GM19035 (cell line): ENCODE results near the gene RYR2.
"Not testable (repeated sequence)": the region's sequence is repeated elsewhere in the genome, so short reads cannot be mapped to it uniquely, and the experiment has no call there.

Experiments
- ATAC-seq: cut with Tn5 transposase; IDR thresholded peaks from one replicate; pipeline ENCODE4 v1.9.1; 2021; ENCODE audit not compliant: unreplicated experiment

RYR2 gene

DNA sequence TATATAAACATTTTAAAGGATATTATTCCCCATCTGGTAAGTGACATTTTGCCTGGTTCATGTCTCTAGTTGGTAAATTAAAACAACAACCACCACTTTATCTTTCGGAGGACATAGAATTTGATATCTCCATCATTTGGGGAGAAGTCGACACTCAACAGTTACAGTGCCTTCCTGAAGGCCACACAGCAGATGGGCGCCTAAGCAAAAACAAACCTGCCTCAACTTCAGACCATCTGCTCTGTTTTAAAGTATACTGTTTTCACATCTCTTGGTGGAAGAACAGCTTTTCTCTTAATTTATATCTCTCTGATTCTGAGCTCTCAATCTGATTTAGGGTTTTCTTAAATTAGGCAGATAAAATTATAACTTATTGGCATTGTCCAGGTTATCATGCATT lies 282.2 kb downstream of the RYR2 start:
- no peak for ATAC-seq

DNA sequence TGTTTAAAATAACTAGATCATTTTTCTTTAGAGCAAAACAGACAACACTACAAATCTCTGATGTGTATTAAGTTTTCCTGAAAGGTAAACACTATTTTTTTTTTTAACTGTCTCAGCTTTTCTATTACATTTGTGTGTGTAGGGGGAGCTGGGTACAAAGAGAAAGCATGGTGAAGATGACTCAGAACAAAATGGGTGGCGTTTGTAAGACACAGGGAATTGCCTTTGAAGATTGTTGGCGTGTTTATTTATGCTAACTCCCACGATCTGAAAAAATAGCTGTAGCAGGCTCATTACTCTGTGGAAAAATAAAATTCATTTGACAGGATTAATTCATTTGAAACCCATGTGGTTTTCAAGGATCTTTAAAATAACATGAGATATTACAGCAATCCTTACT lies 285.1 kb downstream of the RYR2 start:
- no peak for ATAC-seq

DNA sequence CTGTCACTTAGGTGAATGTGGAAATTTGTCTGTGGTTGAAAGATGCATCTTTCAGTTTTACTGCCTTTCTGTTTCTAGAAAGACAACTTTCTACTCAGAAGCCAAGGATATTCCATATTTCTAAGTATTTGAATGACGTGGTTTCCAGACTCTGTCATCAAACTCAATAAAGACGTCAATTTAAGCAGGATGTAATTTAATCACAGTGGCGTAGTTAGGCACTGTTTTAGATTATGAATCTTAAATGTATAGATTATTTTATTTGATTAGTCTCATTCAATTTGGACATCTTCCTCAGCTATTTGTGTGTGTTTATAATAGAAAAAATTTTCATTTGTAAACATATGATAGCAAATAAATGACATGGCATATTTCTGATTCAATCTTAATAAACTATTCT lies 298.9 kb downstream of the RYR2 start:
- ATAC-seq, result no peak

DNA sequence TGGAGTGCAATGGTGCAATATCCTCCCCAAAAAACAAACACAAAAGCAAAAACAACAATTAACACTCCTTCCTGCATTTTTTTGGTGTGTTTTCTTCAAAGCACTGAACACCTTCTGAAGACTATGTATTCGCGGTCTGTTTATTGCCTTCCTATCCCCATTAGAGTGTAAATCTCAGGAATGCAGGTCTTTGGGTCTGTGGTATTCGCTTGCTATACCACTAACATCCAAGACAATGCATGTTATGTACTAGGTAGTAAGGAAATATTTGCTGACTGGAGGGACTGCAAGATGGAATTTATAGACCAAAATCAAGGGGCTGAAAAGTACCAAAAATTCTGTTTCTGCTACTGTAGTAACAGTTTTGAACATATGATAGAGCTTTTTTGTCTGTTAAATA lies 299.4 kb downstream of the RYR2 start:
- no peak for ATAC-seq

DNA sequence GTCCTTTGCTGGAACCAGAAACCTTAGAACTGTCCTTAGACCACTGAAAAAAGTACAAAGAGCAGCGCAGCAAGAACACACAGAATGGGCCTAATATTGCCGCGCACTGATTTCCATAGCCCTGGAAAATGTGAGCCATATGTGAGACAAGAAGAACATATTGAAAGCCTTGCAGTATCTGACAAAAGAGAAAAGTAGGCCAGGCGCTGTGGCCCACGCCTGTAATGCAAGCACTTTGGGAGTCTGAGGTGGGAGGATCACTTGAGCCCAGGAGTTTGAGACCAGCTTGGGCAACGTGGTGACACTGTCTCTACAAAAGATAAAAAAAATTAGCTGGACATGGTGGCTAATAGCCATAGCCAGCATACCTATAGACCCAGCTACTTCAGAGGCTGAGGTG lies 300.7 kb downstream of the RYR2 start:
- no peak for ATAC-seq

DNA sequence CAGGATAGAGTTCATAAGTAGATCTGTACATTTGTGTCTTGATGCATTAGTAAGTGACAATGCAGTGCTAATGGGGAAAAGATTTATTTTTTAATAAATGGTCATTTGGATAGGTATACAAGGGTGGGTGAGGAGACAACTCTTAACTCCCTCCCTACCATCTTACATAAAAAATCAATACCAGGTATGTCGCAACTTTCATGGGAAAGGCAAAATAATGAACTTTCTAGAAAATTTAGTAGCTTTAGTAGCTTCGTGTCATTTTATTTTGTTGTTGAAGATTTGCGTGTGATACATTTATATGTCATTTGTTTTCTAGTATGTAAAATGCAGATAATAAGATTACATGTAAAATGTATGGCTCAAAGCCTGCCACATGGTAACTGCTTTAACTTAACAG lies 310.8 kb downstream of the RYR2 start:
- no peak for ATAC-seq

DNA sequence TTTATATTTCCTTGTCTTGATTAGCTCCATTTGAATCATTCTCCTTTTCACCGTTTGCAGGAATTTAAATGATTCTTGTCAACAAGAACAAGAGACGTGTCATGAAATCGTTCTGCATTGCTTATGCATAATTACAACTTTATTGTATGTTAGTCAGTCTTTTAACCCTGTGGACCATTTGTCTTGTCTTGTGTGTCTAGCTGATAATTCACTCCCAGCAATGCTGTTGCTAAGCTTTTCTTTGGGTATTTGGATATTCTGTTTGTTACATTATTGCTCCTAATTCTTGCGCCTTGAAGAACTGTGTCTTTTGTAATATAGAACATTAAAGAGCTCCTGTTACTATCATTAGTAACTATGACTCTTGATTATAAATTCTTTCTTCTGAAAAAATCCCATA lies 311.9 kb downstream of the RYR2 start:
- no peak for ATAC-seq

DNA sequence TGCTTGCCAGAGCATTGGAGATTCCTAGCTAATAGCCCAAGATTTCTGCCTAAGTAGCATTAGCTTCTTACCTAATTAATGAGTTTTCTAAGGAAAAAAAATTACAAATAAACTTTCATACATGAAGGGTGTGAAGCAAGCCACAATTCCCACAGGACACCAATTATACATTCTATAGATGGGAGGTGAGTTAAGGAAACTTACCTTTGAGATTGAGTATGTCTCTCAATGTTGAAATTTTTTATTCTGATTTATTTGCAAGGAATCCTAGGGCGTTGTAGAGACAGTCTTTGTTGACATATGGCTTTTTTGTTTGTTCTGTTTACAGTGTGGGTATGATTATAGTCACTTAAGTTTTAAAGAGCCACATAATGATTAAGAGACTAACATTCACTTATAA lies 313.0 kb downstream of the RYR2 start:
- no peak for ATAC-seq

DNA sequence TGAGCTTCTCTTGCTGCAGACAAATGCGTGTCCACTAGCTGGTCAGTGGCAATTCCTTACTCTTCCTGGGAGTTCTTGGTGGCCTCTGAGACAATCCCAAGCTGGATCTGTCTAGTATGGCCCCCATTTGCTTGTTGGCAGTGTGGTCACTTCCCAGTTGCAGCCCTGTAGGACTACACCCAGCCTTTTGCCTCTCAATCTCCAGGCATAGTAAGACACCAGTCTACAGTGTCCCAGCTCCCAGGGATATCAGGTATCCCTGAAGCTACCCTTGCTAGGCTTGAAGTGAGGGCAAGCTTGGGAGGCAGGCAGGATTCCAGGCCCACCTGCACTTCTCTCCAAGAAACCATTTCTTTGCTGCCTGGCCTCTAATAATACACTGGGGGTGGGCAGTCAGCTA lies 316.6 kb downstream of the RYR2 start:
- ATAC-seq, result no peak

DNA sequence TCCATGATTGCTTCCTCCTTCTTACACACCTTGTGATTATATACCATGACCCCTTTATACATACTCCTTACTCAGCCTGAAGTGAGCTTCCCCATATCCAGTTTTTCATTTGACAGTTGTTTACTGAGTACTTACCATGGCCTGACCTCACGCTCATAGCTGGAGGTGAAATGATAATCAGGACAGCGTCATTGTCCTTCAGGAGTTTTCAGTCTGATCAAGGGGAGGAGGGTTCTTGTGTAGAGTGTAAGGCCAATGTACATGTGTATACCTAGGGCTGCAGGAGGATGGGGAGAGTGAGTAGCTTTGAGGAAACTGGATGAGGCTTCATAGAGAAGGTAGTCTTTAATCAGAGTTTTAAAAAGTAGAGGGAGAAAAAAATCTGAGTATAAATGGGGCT lies 325.8 kb downstream of the RYR2 start:
- ATAC-seq, result no peak

DNA sequence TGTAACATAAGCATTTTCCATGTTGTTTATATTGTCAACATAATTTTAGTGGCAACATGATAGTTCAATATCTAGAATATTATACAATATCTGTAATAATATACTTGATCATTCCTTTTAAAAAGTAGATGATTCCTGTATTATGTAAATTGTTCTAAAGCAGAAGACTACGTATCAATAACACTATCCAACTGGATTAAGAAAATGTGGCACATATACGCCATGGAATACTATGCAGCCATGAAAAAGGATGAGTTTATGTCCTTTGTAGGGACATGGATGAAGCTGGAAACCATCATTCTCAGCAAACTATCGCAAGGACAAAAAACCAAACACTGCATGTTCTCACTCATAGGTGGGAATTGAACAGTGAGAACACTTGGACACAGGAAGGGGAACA lies 329.5 kb downstream of the RYR2 start:
- ATAC-seq, result not testable (repeated sequence)

DNA sequence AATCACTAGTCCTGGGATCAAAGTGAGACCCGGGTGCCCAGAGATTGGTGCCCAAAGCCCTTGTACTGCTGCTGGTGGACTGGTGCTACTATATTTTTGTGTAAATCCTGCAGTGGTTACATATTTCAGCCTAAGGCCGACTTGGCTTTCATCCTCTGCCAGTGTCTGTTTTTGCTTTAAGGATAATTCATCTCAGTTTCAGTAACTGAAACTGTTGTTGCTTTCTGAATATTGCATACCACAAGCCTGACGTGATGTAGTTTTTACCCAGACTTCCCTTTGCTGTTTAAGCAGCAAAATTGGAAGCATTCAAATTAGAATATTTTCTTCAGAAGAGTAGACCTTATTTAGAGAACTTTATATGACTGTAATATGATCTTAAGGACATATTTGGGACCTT lies 341.8 kb downstream of the RYR2 start:
- no peak for ATAC-seq

DNA sequence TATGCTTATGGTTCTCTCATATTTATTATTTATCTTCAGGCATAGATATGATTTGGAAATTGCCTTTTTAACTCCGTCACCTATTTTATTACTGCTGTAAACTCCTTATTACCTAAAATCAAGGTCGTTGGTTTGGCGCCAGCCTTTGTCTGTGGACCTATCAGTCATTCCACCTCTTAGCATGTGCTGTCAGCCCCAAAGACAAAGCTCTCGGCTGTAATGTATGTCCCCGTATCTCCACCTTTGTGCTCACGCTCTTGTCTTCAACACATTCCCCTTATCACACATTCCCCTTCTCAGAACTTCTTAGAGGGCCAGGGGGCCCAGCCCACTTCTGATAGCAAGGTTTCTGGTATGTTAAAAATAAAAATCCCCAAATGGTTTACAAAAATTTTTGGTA lies 342.2 kb downstream of the RYR2 start:
- ATAC-seq, result no peak

DNA sequence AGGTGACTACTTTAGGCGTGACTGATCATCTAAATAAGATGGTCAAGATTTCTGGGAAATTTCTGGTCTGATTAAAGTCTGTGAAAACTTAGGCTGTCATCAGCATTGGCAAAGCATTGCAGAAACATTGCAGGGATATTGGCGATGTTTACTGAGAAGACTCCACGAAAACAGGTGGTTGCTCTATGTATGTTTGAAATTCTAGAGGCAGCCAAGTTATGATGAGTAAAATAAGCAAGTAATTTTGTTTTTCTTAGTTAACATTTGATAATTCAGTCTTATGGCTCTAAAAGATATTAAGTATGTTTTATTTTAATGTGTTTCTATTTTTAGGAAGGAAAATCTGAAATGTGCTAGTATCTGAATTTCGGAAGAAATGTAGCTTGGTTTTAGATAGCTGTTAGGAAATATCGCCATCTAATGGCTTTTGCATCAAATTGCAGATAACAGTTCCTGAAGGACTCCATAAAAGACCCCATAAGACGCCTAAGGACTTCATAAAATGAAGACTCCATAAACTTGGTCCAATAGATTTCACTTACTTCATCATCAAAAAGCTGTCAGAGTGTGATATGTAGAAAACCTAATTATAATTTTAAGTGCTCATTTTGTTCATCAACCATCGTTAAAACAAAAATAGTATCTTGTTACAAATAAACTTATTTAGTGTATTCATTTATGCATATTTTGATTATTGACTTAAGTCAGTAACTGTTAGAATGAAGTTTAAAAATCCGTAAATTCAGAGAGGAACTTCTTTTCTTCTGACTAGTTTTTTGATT lies 344.6 kb downstream of the RYR2 start:
- peak; percentile 58 for ATAC-seq

DNA sequence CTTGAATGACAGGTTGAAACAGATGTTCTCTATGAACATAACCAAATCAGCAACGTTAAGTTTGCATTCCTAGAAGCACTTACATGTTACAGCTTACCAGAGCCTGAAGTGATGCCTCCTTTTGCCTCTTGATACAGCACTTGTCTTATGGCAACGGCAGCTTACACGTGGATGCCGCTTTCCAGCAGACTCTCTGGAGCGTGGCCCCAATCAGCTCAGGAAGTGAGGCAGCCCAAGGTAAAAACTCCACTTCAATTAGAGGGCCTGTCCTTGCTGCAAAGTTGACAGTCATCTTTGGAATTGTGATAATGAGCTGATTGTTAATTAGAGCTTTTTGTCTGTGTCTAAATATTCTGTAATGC lies 345.1 kb downstream of the RYR2 start:
- no peak for ATAC-seq

DNA sequence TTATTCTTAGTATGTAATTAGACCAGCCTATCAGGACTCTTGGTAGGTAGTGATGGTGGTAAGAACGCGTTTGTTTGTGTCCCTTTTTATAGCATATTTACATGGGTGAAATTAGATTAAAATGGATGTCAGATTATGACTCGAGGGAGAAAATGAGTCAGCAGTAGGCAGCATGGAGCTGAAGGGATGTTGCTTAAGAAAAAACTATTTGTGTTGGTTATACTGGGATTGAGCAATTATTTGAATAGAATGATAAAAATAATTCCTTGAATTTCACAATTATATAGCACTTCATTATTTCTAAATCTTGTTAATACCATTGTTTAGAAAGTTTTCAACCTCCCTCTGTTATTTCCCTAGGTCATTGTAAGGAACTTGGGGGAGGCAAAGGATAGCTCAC lies 348.8 kb downstream of the RYR2 start:
- ATAC-seq, result no peak

DNA sequence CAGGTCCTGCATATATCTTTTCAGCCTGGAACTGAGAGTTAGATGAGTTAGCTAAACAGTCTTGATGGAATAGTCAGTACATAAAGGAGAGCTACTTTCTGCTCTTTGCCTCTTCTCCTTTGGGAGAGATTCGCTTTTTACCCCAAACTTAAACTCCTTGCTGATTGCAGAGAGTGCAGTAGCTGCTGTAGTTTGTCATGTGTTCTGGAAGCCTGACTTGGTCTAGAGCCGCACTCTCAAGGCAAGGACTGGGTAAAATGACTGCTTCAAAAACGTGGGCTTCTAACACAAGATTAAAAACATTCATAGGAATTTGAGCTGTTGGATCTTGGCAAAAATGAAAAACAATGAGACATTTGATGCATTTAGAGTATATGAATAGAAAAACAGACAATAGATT lies 351.6 kb downstream of the RYR2 start:
- ATAC-seq, result no peak

DNA sequence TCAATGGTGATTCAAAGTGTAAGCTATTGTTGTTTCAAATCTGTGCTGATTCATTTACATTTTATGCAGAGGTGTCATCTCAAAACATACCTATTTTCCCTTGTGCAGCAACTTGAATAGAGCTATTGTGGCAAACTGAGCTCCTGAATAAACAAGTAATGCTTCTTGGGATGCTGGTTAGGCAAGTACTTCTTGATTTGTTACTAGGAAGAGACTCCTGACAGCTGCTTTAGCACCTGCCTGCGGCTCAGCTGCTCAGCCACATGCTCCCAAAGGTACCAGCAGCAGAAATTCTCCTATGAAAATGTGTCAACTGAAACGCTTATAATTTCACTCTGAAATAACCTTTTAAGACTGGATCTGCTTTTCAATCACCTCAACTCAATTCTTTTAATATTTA lies 352.3 kb downstream of the RYR2 start:
- no peak for ATAC-seq

DNA sequence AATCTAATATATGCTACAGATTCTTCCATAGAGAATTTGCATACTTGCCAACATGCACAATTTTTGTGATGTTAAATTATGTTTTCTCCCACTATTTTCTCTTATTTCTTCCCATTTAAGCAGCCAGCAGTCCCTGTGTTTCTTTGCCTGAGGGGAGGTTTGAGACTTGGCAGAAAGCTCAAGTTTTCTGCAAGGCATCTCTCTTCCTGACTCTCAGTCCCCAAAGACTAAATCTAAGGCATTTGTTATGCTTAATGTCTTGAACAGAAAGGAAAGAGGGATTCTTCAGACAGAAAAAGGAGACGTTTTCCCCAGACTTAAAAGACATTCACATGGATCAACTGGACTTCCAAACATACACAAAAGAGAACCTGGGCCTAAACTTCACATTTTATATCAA lies 354.4 kb downstream of the RYR2 start:
- ATAC-seq, result no peak

DNA sequence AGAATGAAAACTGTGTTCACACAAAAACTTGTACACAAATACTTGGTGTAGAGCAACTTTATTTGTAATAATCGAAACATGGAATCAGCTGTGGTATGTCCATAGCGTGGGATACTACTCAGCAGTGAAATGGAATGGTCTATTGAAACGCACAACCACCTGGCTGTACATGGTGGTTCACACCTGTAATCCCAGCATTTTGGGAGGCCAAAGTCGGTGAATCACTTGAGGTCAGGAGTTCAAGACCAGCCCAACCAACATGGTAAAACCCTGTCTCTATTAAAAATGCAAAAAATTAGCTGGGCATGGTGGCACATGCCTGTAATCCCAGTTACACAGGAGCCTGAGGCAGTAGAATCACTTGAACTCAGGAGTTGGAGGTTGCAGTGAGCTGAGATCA lies 356.8 kb downstream of the RYR2 start:
- no peak for ATAC-seq

DNA sequence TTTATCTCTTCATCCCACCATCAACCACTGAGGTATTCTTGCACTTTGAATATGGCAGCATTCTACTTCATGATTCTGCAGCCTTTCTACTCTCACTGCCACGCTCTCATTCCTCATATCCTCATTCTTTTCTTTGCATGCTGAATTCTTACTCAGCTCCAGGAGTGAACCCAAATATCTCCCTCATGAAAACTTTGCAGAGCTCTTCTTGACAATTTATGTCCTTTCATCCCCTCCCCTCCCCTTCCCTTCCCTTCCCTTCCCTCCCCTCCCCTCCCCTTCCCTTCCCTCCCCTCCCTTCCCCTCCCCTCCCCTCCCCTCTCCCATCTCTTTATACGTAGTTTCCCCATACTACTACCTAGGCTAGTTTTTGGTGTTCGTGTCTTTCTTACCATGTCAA lies 363.9 kb downstream of the RYR2 start:
- no peak for ATAC-seq

DNA sequence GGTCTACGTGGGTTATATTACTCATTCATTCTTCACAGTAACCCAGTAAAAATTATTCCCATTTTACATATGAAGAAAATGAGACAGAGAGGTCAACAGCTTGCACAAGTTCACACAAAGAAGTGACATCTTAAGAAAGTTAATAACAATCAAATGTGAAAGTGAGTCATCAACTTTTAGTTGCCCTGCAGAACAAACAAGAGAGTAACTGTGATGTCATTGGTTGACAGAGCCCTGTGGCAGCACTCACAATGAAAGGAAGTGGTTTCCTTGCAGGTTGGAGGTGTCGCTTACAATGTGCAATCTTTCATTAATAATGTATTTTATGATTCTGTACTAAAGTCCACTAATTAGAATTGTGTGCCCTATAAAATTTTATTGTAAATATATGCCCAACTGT lies 369.6 kb downstream of the RYR2 start:
- ATAC-seq, result no peak

DNA sequence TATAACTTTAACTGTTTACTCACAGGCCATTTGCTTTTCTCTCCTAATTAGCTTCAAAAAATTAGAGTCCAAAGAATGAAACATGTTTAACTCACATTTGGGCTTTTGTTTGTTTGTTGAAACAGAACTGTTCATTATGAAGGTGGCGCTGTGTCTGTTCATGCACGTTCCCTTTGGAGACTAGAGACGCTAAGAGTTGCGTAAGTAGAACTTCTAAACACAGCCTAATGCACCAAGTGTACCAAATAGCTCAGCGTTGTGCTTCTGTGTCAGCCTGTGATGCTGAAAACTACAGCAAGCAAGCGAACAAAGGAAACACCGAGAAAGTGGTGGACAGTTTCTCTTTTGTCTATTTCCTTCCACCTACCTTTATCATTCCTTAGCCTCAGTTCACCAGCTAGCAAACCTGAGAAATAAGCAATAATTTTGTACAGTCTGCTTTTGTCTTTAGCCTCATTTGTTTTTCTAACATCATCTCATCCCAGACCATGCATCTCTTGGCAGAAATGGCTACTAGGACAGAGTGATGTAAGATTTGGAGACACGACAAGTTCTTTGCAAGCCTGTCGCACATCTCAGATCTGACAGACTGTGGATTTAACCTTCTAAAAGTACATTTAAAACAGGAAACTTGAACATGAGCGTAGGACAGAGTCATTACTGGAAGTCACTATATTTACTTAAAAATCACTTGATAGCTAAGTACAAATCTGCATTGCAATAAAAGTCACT lies 375.1 kb downstream of the RYR2 start:
- ATAC-seq, result no peak
